Measurements from ENCODE around the gene KIF5A. TPM values are rescaled to one million over a fixed set of nuclear protein-coding genes. Genes with fewer than 3 reads are reported as not detected.

Gene KIF5A
- total RNA-seq, 2 donors from 2014 or later: 2.3 to 4.5 TPM

DNA sequence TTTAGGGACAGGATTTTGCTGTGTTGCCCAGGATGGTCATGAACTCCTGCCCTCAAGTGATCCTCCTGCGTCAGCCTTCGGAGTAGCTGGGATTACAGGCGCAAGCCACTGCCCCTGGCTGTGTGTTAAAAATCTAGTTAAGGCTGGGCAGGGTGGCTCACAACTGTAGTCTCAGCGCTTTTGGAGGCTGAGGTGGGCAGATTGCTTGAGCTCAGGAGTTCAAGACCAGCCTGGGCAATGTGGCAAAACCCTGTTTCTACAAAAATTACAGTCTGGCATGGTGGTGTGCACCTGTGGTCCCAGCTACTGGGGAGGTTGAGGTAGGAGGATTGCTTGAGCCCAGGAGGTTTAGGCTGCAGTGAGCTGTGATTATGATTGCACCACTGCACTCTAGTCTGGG, 38.7 kb upstream of the KIF5A start:
- no peak overlapping the region for H3K9ac ChIP-seq (ENCODE audit: extremely low read depth, low read length, poor library complexity, severe bottlenecking)
- Mint-ChIP-seq H3K4me1 (peaks cover 17% of the 10 kb centered on the region), H3K27ac (no peak overlapping the region), H3K4me3 (no peak overlapping the region), H3K27me3 (ENCODE audit: insufficient read depth) (no peaks in the 10 kb centered on the region), H3K36me3 (ENCODE audit: low read depth) (peaks cover 79% of the 10 kb centered on the region), H3K9me3 (peaks cover 22% of the 10 kb centered on the region)
- peaks cover 10% of the 10 kb centered on the region for H3K4me1 ChIP-seq (ENCODE audit: control insufficient read depth, insufficient read depth, low read length)
- H3K9me3 ChIP-seq (ENCODE audit: control insufficient read depth, low read length): peaks cover 5% of the 10 kb centered on the region
- H3K36me3 ChIP-seq (ENCODE audit: control insufficient read depth, insufficient read depth, low read length): peaks cover 79% of the 10 kb centered on the region
- WGBS, 2 experiments (ENCODE audit: insufficient coverage in 1 of 2, insufficient read length in 1 of 2): 97 to 100% methylated on average over 4 of the region's 4 CpGs
- DNase-seq: no peak
- no peak overlapping the region for H3K4me3 ChIP-seq (ENCODE audit: low read length)
- H3K27ac ChIP-seq (ENCODE audit: low read depth, low read length): no peak overlapping the region
- TF ChIP-seq CTCF (conservative IDR thresholded peaks at IDR 0.05): no peak
- H3K27me3 ChIP-seq (ENCODE audit: control insufficient read depth, insufficient read depth, low read length, poor library complexity, severe bottlenecking): no peaks in the 10 kb centered on the region

- H3K27me3 ChIP-seq (ENCODE audit: control insufficient read depth, insufficient read depth, low read length, poor library complexity, severe bottlenecking): no peaks in the 10 kb centered on the region
- Mint-ChIP-seq H3K27me3 (ENCODE audit: insufficient read depth) (no peaks in the 10 kb centered on the region), H3K27ac (no peak overlapping the region), H3K4me3 (no peak overlapping the region), H3K36me3 (ENCODE audit: low read depth) (peaks cover 79% of the 10 kb centered on the region), H3K4me1 (peaks cover 20% of the 10 kb centered on the region), H3K9me3 (peaks cover 18% of the 10 kb centered on the region)
- H3K4me3 ChIP-seq (ENCODE audit: low read length): no peak overlapping the region
- no peaks in the 10 kb centered on the region for H3K9me3 ChIP-seq (ENCODE audit: control insufficient read depth, low read length)
- no peak for DNase-seq
- 95 to 97% methylated on average over 5 to 7 of the region's 7 CpGs for WGBS, 2 experiments (ENCODE audit: insufficient coverage in 1 of 2, insufficient read length in 1 of 2)
- no peak for TF ChIP-seq CTCF (conservative IDR thresholded peaks at IDR 0.05)
- peaks cover 10% of the 10 kb centered on the region for H3K4me1 ChIP-seq (ENCODE audit: control insufficient read depth, insufficient read depth, low read length)
- H3K27ac ChIP-seq (ENCODE audit: low read depth, low read length): no peak overlapping the region
- peaks cover 79% of the 10 kb centered on the region for H3K36me3 ChIP-seq (ENCODE audit: control insufficient read depth, insufficient read depth, low read length)
- H3K9ac ChIP-seq (ENCODE audit: extremely low read depth, low read length, poor library complexity, severe bottlenecking): no peak overlapping the region
Observed at GRCh38 chr12:57511588-57512325, 38.1 kb upstream of the KIF5A start.

DNA sequence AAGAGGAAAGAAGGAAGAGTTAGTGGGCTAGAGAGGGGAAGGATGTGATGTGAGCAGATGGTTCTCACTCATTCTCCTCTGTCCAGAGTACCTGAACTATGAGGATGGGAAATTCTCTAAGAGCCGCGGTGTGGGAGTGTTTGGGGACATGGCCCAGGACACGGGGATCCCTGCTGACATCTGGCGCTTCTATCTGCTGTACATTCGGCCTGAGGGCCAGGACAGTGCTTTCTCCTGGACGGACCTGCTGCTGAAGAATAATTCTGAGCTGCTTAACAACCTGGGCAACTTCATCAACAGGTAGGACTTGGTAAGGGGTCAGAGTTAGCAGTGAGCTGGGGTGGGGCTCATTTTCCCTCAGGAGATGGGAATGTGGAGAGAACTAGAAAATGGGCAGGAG, 37.2 kb upstream of the KIF5A start:
- Mint-ChIP-seq H3K27me3 (ENCODE audit: insufficient read depth) (no peaks in the 10 kb centered on the region), H3K4me1 (peaks cover 23% of the 10 kb centered on the region), H3K9me3 (peaks cover 18% of the 10 kb centered on the region), H3K4me3 (no peak overlapping the region), H3K27ac (no peak overlapping the region), H3K36me3 (ENCODE audit: low read depth) (peaks cover 88% of the 10 kb centered on the region)
- H3K4me1 ChIP-seq (ENCODE audit: control insufficient read depth, insufficient read depth, low read length): peaks cover 10% of the 10 kb centered on the region
- H3K4me3 ChIP-seq (ENCODE audit: low read length): no peak overlapping the region
- no peak for TF ChIP-seq CTCF (conservative IDR thresholded peaks at IDR 0.05)
- H3K27ac ChIP-seq (ENCODE audit: low read depth, low read length): no peak overlapping the region
- DNase-seq: no peak
- no peaks in the 10 kb centered on the region for H3K9me3 ChIP-seq (ENCODE audit: control insufficient read depth, low read length)
- peaks cover 88% of the 10 kb centered on the region for H3K36me3 ChIP-seq (ENCODE audit: control insufficient read depth, insufficient read depth, low read length)
- 95 to 96% methylated on average over 6 of the region's 6 CpGs for WGBS, 2 experiments (ENCODE audit: insufficient coverage in 1 of 2, insufficient read length in 1 of 2)
- no peak overlapping the region for H3K9ac ChIP-seq (ENCODE audit: extremely low read depth, low read length, poor library complexity, severe bottlenecking)
- H3K27me3 ChIP-seq (ENCODE audit: control insufficient read depth, insufficient read depth, low read length, poor library complexity, severe bottlenecking): no peaks in the 10 kb centered on the region

All from endodermal cell (in vitro differentiated cells).